Tibial nerve (tissue), 3 donors: ENCODE data around the gene ATRNL1.
"Not testable (repeated sequence)": the region's sequence is repeated elsewhere in the genome, so short reads cannot be mapped to it uniquely, and the experiment has no call there.

Source experiments
- POLR2A ChIP-seq, 2 donors: fragments of 450-650 bp; IDR thresholded peaks; one replicate each; pipeline ENCODE4 v1.6.1; 2017; ENCODE audit warnings: antibody characterized with exemption in 2 of 2, mild to moderate bottlenecking in 2 of 2, moderate library complexity in 2 of 2
- TF ChIP-seq, protein P1 (sequence below), 5 experiments: fragments of 200-600 bp in 3 of 5; fragments of 450-650 bp in 2 of 5; sonication (generic) in 3 of 5; IDR thresholded peaks; one replicate each; pipeline ENCODE4 v1.5.1; 2016 to 2019; ENCODE audit warnings: antibody characterized with exemption in 5 of 5, mild to moderate bottlenecking in 3 of 5, moderate library complexity in 2 of 5

- TF ChIP-seq, protein P1, sequence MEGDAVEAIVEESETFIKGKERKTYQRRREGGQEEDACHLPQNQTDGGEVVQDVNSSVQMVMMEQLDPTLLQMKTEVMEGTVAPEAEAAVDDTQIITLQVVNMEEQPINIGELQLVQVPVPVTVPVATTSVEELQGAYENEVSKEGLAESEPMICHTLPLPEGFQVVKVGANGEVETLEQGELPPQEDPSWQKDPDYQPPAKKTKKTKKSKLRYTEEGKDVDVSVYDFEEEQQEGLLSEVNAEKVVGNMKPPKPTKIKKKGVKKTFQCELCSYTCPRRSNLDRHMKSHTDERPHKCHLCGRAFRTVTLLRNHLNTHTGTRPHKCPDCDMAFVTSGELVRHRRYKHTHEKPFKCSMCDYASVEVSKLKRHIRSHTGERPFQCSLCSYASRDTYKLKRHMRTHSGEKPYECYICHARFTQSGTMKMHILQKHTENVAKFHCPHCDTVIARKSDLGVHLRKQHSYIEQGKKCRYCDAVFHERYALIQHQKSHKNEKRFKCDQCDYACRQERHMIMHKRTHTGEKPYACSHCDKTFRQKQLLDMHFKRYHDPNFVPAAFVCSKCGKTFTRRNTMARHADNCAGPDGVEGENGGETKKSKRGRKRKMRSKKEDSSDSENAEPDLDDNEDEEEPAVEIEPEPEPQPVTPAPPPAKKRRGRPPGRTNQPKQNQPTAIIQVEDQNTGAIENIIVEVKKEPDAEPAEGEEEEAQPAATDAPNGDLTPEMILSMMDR (IDR thresholded peaks at IDR 0.05) = not testable (repeated sequence)
- TF ChIP-seq POLR2A (IDR thresholded peaks at IDR 0.05) = not testable (repeated sequence)
Observed at GRCh38 chr10:115207276-115207675, 114.1 kb downstream of the ATRNL1 start.
